Duodenal mucosa (tissue), 2 donors: ENCODE data around the gene SENP3.

Experiments used
- H3K27ac ChIP-seq: one replicate; pipeline ENCODE4 v1.7.0; 2013; ENCODE audit warnings: low read depth, low read length
- H3K27me3 ChIP-seq, 2 donors: one replicate each; pipeline ENCODE4 v1.7.0; 2013; ENCODE audit warnings: low read length in 2 of 2, control low read depth in 1 of 2; ENCODE audit not compliant: insufficient read depth in 2 of 2, control insufficient read depth in 1 of 2
- H3K36me3 ChIP-seq, 2 donors: one replicate each; pipeline ENCODE4 v1.7.0; 2013; ENCODE audit warnings: low read length in 2 of 2, control low read depth in 1 of 2; ENCODE audit not compliant: insufficient read depth in 2 of 2, control insufficient read depth in 1 of 2
- H3K4me1 ChIP-seq, 2 donors: one replicate each; pipeline ENCODE4 v1.7.0; 2013; ENCODE audit warnings: low read length in 2 of 2, control low read depth in 1 of 2; ENCODE audit not compliant: insufficient read depth in 2 of 2, control insufficient read depth in 1 of 2
- H3K4me3 ChIP-seq, 2 donors: one replicate each; pipeline ENCODE4 v1.7.0; 2013; ENCODE audit warnings: low read length in 2 of 2, low read depth in 1 of 2
- H3K9ac ChIP-seq, 2 donors: one replicate each; pipeline ENCODE4 v1.7.0; 2013; ENCODE audit warnings: low read length in 2 of 2, low read depth in 1 of 2
- H3K9me3 ChIP-seq, 2 donors: one replicate each; pipeline ENCODE4 v1.7.0; 2013; ENCODE audit warnings: low read length in 2 of 2, control low read depth in 1 of 2; ENCODE audit not compliant: control insufficient read depth in 1 of 2

SENP3 gene

GRCh38 chr17:7583253-7584109, 21.8 kb downstream of the SENP3 start, which contains the start of gene MPDU1:
TSS of gene MPDU1 (plus strand) at chr17:7583852. CDS start at chr17:7583863, 11 bp downstream.
- H3K4me1 ChIP-seq = peaks cover 55 to 63% of the 10 kb centered on the region in 2 donors
- H3K27ac ChIP-seq = peak within 1 kb of the TSS; percentile 97
- H3K9ac ChIP-seq = peak within 1 kb of the TSS; percentile 88 to 98
- H3K36me3 ChIP-seq = peaks cover 6 to 31% of the 10 kb centered on the region in 2 donors
- peak within 1 kb of the TSS; percentile 91 to 97 for H3K4me3 ChIP-seq
- no peaks in the 10 kb centered on the region for H3K27me3 ChIP-seq
- H3K9me3 ChIP-seq = no peaks in the 10 kb centered on the region

- H3K27ac ChIP-seq = no peak overlapping the region
- peaks cover 27 to 30% of the 10 kb centered on the region in 2 donors for H3K4me1 ChIP-seq
- H3K9ac ChIP-seq = no peak overlapping the region
- no peaks in the 10 kb centered on the region for H3K27me3 ChIP-seq
- peaks cover 11 to 42% of the 10 kb centered on the region in 2 donors for H3K36me3 ChIP-seq
- no peak overlapping the region for H3K4me3 ChIP-seq
- H3K9me3 ChIP-seq = no peaks in the 10 kb centered on the region
Observed at GRCh38 chr17:7586673-7587419, 25.1 kb downstream of the SENP3 start.

GRCh38 chr17:7587420-7588151, 25.9 kb downstream of the SENP3 start:
- H3K4me1 ChIP-seq = peaks cover 20 to 23% of the 10 kb centered on the region in 2 donors
- peaks cover 19 to 47% of the 10 kb centered on the region in 2 donors for H3K36me3 ChIP-seq
- H3K4me3 ChIP-seq = no peak overlapping the region
- no peaks in the 10 kb centered on the region for H3K27me3 ChIP-seq
- no peak overlapping the region for H3K27ac ChIP-seq
- H3K9ac ChIP-seq = no peak overlapping the region
- no peaks in the 10 kb centered on the region for H3K9me3 ChIP-seq

- Histone ChIP-seq H3K27me3 (no peaks in the 10 kb centered on the region), H3K4me3 (peak overlapping the region; percentile 17 to 22), H3K36me3 (peaks cover 29 to 58% of the 10 kb centered on the region in 2 donors), H3K4me1 (peaks cover 12 to 14% of the 10 kb centered on the region in 2 donors), H3K9ac (no peak overlapping the region), H3K27ac (no peak overlapping the region), H3K9me3 (no peaks in the 10 kb centered on the region)
Observed at GRCh38 chr17:7588553-7589203, 27.0 kb downstream of the SENP3 start.

GRCh38 chr17:7589204-7589868, 27.6 kb downstream of the SENP3 start:
- no peaks in the 10 kb centered on the region for H3K9me3 ChIP-seq
- peak overlapping the region; percentile 17 to 22 for H3K4me3 ChIP-seq
- H3K27me3 ChIP-seq = no peaks in the 10 kb centered on the region
- H3K9ac ChIP-seq = no peak overlapping the region
- H3K4me1 ChIP-seq = peaks cover 11 to 12% of the 10 kb centered on the region in 2 donors
- peaks cover 36 to 63% of the 10 kb centered on the region in 2 donors for H3K36me3 ChIP-seq
- H3K27ac ChIP-seq = no peak overlapping the region

- Histone ChIP-seq H3K36me3 (peaks cover 39 to 71% of the 10 kb centered on the region in 2 donors), H3K27ac (no peak within 1 kb of the TSS), H3K27me3 (no peaks in the 10 kb centered on the region), H3K9ac (no peak within 1 kb of the TSS), H3K4me3 (peak within 1 kb of the TSS; percentile 17 to 22), H3K4me1 (peaks cover 4 to 12% of the 10 kb centered on the region in 2 donors), H3K9me3 (no peaks in the 10 kb centered on the region)
Observed at GRCh38 chr17:7589891-7590691, 28.4 kb downstream of the SENP3 start, which contains the start of gene SOX15. TSS of gene SOX15 (minus strand) at chr17:7590094. CDS start at chr17:7589676, 418 bp downstream.

GRCh38 chr17:7590743-7591142, 29.0 kb downstream of the SENP3 start:
- peaks cover 45 to 78% of the 10 kb centered on the region in 2 donors for H3K36me3 ChIP-seq
- H3K9me3 ChIP-seq = no peaks in the 10 kb centered on the region
- no peak overlapping the region for H3K27ac ChIP-seq
- no peak overlapping the region for H3K9ac ChIP-seq
- no peak overlapping the region for H3K4me3 ChIP-seq
- peaks cover 0 to 12% of the 10 kb centered on the region in 2 donors for H3K4me1 ChIP-seq
- H3K27me3 ChIP-seq = no peaks in the 10 kb centered on the region

GRCh38 chr17:7591596-7591995, 29.9 kb downstream of the SENP3 start:
- H3K36me3 ChIP-seq = peaks cover 45 to 83% of the 10 kb centered on the region in 2 donors

More at GRCh38 chr17:7591596-7591995, 29.9 kb downstream of the SENP3 start:
- Histone ChIP-seq H3K9me3 (no peaks in the 10 kb centered on the region), H3K27ac (no peak overlapping the region), H3K4me1 (peaks cover 0 to 8% of the 10 kb centered on the region in 2 donors), H3K4me3 (no peak overlapping the region), H3K9ac (no peak overlapping the region), H3K27me3 (no peaks in the 10 kb centered on the region)
